WERI-Rb-1 (cell line): ENCODE data around the gene TNFSF8.

ENCODE experiments used
- DNase-seq: peaks from one replicate; pipeline ENCODE4 v3.0.0-alpha.2; 2020
- H3K27ac ChIP-seq: fragments of 250-450 bp; sonication (Bioruptor Pico); 2 replicates; pipeline ENCODE4 v1.5.1; 2020; ENCODE audit warnings: mild to moderate bottlenecking, moderate library complexity
- H3K27me3 ChIP-seq: fragments of 250-450 bp; sonication (Bioruptor Pico); 2 replicates; pipeline ENCODE4 v1.5.1; 2021; ENCODE audit warnings: mild to moderate bottlenecking, low read depth, moderate library complexity; ENCODE audit not compliant: insufficient read depth, severe bottlenecking
- H3K36me3 ChIP-seq: fragments of 250-450 bp; sonication (Bioruptor Pico); 2 replicates; pipeline ENCODE4 v1.5.1; 2020; ENCODE audit warnings: mild to moderate bottlenecking, moderate library complexity
- H3K4me3 ChIP-seq: 2 replicates; pipeline ENCODE4 v1.5.1; 2011; ENCODE audit warnings: low read depth, mild to moderate bottlenecking, control low read depth, low read length
- H3K9me3 ChIP-seq: fragments of 250-450 bp; sonication (Bioruptor Pico); 2 replicates; pipeline ENCODE4 v1.5.1; 2021; ENCODE audit warnings: mild to moderate bottlenecking, moderate library complexity; ENCODE audit not compliant: severe bottlenecking
- CTCF ChIP-seq: IDR thresholded peaks from 2 replicates; pipeline ENCODE4 v1.5.1; 2011; ENCODE audit warnings: low read depth, mild to moderate bottlenecking, control low read depth, inconsistent platforms, low read length

Gene TNFSF8

GRCh38 chr9:114893221-114894010, 37.0 kb downstream of the TNFSF8 start:
- no peak overlapping the region for H3K27ac ChIP-seq
- no peaks in the 10 kb centered on the region for H3K9me3 ChIP-seq
- no peaks in the 10 kb centered on the region for H3K36me3 ChIP-seq
- H3K27me3 ChIP-seq: no peaks in the 10 kb centered on the region
- no peak overlapping the region for H3K4me3 ChIP-seq
- no peak for TF ChIP-seq CTCF
- DNase-seq: no peak

- H3K4me3 ChIP-seq: no peak overlapping the region
- no peaks in the 10 kb centered on the region for H3K9me3 ChIP-seq
- TF ChIP-seq CTCF: no peak
- no peaks in the 10 kb centered on the region for H3K27me3 ChIP-seq
- H3K27ac ChIP-seq: no peak overlapping the region
- no peaks in the 10 kb centered on the region for H3K36me3 ChIP-seq
- DNase-seq: no peak
These were observed 40.6 kb downstream of the TNFSF8 start for GRCh38 chr9:114889802-114890224.

- no peak for DNase-seq
- Histone ChIP-seq H3K9me3 (no peaks in the 10 kb centered on the region), H3K27ac (no peak overlapping the region), H3K4me3 (no peak overlapping the region), H3K36me3 (no peaks in the 10 kb centered on the region), H3K27me3 (no peaks in the 10 kb centered on the region)
- no peak for TF ChIP-seq CTCF
These were observed 41.8 kb downstream of the TNFSF8 start for GRCh38 chr9:114888607-114889006.

GRCh38 chr9:114887963-114888362, 42.4 kb downstream of the TNFSF8 start:
- no peak for DNase-seq
- H3K27ac ChIP-seq: no peak overlapping the region
- no peak for TF ChIP-seq CTCF
- H3K9me3 ChIP-seq: no peaks in the 10 kb centered on the region
- H3K4me3 ChIP-seq: no peak overlapping the region
- H3K27me3 ChIP-seq: no peaks in the 10 kb centered on the region
- H3K36me3 ChIP-seq: no peaks in the 10 kb centered on the region

GRCh38 chr9:114884787-114885452, 45.5 kb downstream of the TNFSF8 start:
- no peak overlapping the region for H3K4me3 ChIP-seq
- no peaks in the 10 kb centered on the region for H3K36me3 ChIP-seq
- DNase-seq: no peak
- H3K27me3 ChIP-seq: no peaks in the 10 kb centered on the region
- H3K27ac ChIP-seq: no peak overlapping the region
- no peaks in the 10 kb centered on the region for H3K9me3 ChIP-seq
- TF ChIP-seq CTCF: no peak
